HG03103 (cell line): ENCODE data around the gene GFER.

Source experiments
- ATAC-seq: cut with Tn5 transposase; IDR thresholded peaks from one replicate; pipeline ENCODE4 v1.9.1; 2021; ENCODE audit warnings: low read depth; ENCODE audit not compliant: unreplicated experiment

GFER gene

DNA sequence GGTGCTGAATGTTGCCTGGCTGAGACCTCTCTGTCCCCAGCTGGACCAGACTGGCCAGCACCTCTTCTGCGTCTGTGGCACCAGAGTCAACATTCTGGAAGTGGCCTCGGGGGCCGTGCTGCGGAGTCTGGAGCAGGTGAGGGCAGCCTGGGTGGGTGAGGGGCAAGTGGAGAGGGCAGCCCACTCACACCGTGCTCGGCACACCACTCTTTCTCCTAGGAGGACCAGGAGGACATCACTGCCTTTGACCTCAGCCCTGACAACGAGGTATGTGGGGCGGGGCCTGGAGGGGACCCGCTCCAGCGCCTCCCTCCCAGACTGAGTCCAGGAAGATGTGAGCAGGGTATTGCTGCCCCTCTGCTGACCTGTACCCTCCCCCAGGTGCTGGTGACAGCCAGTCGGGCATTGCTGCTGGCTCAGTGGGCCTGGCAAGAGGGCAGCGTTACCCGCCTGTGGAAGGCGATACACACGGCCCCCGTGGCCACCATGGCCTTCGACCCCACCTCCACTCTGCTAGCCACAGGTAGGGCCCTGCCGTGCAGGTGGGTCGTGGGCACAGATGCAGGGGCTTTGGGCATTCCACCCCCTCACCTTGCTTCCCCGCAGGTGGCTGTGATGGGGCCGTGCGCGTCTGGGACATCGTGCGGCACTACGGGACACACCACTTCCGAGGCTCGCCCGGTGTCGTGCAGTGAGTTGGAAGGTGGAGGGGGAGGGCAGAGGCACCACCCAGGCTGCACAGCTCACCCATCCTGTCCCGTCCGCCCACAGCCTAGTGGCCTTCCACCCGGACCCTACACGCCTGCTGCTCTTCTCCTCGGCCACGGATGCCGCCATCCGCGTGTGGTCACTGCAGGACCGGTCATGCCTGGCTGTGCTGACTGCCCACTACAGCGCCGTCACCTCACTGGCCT is 9.6 kb upstream of the GFER start:
- ATAC-seq, result no peak

DNA sequence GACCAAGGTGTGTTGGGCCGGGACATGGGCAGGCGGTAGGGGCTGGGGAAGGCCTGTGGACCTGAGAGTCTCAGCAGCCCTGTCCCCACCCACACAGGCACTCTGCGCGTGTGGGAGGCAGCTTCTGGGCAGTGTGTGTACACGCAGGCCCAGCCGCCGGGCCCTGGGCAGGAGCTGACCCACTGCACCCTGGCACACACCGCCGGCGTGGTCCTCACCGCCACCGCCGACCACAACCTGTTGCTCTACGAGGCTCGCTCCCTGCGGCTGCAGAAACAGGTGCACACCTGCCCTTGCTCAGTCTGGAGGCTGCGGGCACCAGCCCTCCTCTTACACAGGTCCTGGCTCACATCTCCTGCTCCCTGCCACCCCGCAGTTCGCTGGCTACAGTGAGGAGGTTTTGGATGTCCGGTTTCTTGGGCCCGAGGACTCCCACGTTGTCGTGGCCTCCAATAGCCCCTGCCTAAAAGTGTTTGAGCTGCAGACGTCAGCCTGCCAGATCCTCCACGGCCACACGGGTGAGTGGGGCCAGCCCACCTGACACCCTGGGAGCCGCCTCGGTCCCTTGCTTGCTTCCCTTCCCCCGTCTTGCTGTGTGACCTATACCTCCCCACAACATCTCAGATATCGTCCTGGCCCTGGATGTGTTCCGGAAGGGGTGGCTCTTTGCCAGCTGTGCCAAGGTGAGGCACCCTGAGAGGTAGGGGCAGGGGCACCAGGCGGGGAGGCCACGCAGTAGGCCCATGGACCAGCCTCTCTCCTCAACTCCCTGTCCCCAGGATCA is 8.4 kb upstream of the GFER start:
- no peak for ATAC-seq

DNA sequence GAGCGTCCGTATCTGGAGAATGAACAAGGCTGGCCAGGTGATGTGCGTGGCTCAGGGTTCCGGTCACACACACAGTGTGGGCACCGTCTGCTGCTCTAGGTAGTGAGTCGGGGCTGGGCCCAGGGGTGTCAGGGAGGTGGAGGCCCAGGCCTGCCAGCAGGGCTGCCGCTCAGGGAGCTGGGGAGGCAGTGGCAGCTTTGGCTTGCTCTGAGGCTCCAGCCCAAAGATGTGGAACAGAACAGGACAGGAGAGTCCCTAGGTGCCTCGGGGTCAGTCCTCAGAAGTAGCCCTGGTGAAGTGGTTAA is 7.8 kb upstream of the GFER start:
- no peak for ATAC-seq

DNA sequence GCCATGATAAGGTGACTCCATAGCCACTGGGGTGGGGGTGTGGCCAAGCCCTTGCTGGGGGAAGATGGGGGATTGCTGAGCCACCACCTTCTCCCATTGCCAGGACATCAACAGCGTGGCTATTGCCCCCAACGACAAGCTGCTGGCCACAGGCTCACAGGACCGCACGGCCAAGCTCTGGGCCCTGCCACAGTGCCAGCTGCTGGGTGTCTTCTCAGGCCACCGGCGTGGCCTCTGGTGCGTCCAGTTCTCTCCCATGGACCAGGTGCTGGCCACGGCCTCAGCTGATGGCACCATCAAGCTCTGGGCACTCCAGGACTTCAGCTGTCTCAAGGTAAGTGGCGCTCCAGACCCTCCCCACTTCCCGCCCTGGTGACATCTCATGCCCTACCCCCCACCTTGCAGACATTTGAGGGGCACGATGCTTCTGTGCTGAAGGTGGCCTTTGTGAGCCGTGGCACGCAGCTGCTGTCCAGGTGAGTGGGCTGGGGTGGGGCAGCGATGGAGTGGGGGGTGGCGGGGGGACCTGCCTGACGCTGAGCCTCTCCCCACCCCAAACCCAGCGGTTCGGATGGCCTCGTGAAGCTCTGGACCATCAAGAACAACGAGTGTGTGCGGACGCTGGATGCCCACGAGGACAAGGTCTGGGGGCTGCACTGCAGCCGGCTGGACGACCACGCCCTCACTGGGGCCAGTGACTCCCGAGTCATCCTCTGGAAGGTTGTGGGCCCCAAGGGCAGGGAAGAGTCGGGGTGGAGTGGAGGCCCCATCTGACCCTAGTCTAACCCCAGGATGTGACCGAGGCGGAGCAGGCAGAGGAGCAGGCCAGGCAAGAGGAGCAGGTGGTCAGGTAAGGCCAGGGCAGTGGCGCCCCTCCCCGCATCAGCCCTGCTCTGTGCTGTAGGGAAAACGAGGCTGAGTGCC is 6.8 kb upstream of the GFER start:
- no peak for ATAC-seq

DNA sequence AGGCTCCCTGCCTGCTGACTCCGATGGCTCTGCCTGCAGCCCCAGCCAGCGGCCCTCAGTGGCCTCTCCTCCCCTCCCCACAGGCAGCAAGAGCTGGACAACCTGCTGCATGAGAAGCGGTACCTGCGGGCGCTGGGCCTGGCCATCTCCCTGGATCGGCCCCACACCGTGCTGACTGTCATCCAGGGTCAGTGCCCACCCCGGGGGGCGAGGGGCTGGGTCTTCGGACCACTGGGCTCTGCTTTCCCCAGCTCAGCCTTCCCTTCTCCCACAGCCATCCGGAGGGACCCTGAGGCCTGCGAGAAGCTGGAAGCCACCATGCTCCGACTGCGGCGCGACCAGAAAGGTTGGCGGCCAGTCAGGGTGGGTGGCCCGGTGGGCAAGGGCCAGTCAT is 6.1 kb upstream of the GFER start:
- no peak for ATAC-seq

DNA sequence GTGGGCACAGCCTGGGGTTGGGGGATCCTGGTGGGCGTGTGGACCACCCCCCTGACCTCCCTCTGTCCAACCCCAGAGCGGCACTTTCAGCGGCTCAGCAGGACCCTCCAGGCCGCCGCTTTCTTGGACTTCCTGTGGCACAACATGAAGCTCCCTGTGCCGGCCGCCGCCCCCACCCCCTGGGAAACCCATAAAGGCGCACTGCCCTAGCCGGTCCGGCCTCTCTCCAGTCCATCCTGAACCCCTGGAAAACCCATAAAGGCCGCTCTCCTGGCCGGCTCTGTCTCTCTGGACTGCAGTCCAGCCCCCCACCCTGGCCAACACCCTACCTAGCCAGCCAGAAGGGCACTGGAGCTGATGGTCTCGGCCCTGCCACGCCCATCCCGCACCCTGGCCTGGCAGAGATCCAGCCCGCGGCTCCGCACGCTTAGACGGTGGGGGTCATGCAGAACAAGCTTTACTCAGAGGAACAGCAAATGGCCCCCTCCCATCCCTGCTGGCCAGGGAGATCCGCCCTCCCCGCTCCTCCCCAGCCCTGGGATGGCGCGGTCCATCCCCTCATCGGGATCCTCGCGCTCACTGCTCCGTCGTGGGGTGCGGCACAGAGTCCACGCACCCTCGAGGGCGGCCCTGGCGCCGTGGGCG is 5.4 kb upstream of the GFER start:
- no peak for ATAC-seq

DNA sequence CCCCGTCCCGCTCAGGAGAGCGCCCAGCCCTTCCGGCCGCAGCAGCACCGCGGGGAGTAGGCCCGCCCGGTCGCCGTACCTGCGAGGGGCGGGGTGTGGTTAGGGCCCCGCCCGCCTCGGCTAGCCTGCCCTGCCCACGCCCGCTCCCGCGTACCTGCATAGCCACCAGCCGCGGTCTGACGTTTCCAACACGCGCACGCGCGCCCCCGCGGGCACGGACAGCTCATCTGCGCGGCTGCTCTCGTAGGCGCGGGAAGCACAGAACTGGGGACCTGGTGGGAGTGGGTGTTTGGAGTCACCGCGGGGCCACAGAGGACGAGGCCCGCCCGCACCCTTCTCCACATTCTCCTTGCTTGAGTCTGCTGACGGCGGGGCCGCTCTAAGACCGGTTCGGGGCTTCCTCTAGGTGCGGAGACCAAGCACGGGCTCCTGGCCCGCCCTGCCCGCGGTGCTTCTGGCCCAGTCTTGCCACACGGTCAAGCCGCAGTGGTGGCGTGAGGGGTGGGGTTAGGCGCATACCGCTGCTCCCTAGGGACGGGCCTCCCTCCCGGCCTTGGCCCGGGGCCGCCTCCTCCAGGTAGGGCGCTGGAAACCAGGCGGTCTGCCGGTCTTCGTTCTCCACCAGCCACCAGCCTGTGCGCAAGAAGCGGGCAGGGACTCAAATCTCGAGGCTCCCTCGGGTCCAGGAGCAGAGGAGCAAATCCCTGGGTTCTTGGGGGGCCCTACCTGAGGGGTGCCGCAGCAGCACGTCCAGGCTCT is 4.5 kb upstream of the GFER start:
- no peak for ATAC-seq

DNA sequence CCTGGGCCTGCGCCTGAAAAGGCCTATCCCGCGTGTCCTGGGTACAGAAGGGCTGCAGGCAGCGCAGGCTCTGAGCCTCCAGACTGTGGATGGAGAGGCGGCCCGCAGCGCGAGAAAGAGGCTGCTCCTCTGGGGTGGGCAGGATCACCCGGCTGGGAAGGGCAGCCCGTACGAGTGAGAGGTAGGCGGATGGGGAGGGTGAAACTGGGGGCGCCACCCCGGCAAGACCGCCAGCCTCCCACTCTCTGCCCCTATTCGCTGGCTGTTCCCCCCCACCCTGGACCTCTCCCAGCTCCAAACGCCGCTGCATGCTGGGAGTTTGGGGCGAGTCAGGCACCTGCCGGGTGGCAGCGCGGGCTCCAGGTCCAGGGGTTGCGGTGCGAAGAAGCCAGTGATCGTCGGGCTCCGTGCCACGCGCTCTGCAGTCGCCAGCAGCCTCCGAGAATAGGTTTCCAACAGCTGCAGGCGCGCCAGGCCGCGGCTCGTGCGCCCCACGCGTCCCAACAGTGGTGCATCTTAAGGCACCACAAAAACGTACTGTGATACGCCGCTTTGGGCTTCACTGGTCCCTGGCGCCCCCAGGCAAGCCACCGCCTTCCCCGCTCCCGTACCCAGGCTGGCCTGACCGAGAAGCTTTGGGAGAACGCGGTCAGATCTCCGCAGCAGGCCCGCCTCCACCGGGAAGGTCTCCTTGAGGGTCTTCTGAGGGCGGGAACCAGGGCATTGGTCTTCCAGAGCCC is 3.8 kb upstream of the GFER start:
- ATAC-seq, result no peak

DNA sequence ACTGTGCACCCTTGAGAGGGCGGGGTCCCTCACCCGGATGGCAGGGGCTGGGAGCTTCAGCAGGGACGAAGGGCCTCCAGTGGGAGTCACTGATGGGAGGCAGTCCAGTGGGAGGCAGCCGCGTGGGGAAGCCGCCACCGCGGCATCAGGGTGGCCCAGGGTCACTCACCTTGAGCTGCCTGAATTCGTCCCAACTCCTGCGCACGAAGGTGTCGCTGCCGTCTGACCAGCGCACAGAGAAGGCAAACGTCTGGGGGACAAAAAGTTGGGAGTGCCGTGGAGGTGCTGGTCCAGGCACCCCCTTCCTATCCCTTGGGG is 3.3 kb upstream of the GFER start:
- no peak for ATAC-seq

DNA sequence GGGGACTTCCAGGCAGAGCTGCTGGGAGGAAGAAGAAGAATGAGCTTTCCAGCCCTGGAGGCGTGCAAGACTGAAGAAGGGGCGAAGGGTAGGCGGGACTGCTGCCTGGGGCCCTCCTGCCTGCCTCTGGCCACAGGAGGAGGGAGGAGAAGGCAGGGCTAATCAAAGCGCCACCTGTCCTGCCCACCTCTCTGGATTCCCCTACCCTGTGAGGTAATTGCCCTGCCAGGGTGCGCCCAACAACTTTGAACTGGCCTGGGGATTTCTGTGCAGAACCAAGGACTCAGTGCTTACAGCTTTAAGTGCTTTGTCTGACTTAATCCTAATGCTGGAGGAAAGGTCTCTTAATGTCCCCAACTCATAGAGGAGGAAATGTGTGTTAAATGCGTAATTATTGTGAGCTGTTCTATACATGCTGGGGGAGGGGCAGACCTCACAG is 2.6 kb upstream of the GFER start, which contains the start of gene NOXO1:
Gene NOXO1 (minus strand): TSS at position 72 of the 439 bp plus-strand sequence. CDS start 290 bp downstream, outside the sequence.
- ATAC-seq, result no peak

DNA sequence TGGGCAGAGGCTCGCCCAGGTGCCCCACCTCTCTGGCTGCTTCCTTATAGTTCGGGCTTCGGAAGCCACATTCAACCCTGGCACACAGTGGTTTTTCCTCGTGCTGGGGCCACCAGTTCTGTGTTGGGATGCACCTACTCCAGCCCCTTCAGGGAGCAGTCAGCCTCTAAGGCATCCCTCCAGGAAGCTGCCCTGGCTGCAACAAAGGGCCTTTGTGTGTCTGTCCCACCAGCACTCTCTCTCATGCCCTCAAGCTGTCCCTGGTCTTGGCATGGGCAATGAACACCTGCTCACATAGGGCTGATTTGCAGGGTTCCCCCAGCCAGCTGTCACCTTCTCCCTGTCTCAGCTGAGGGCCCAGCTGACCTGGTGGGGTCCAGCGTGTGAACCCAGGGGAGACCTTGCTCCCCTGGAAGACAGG is 2.0 kb upstream of the GFER start:
- ATAC-seq, result no peak

DNA sequence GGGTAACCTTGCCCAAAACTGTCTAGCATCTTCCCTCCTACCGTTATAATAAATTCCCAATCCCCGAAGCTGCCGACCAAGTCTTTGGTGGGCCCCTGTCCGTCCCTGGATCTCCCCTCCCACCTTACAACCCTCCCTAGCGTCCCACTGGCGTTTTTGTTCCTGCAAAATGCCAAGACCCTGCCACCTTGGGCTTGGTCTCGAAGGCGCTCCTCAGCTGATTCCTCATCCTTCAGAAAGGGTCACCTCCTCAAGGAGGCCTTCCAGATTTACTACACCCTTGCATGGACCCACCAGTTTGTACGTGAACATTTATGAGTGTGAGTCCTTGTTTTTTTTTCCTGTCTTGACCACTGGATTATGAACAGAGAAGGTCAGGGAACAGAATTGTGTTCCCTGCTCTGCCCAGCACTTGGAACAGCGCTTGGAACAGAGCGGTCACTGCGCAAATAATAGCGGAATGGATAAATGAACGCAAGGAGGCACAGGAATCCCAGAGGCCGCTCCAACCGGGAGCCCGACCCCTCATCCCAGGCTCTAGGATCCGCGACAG is 926 bp upstream of the GFER start:
- no peak for ATAC-seq

DNA sequence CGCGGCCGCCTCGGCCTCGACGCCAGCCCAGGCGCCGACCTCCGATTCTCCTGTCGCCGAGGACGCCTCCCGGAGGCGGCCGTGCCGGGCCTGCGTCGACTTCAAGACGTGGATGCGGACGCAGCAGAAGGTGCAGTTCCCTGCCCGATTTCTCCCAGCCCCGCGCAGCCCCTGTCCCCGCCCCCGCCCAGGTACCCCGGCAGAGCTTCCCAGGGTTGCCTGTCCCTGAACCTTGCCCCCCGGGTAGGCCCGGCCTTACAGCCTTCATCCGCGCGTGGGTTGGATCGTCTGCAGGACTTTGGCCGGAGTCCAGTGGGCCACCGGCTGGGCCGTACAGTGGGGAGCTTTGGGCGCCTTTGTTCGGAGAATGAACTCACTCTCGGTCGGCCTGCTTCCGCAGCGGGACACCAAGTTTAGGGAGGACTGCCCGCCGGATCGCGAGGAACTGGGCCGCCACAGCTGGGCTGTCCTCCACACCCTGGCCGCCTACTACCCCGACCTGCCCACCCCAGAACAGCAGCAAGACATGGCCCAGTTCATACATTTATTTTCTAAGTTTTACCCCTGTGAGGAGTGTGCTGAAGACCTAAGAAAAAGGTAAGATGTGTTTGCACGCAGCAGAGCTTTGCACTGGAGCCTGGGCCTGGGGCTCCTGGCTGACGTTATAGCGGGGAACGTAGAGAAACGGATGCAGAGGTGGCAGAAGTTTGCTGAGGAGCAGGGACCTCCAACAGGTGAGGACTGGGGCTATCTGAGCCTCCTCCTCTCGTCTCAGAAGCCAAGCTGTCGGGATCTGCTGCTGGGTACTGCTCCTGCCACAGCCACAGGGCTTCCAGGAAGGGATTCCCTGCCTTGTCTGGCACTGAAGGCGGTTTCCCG is 593 bp downstream of the GFER start:
- no peak for ATAC-seq

DNA sequence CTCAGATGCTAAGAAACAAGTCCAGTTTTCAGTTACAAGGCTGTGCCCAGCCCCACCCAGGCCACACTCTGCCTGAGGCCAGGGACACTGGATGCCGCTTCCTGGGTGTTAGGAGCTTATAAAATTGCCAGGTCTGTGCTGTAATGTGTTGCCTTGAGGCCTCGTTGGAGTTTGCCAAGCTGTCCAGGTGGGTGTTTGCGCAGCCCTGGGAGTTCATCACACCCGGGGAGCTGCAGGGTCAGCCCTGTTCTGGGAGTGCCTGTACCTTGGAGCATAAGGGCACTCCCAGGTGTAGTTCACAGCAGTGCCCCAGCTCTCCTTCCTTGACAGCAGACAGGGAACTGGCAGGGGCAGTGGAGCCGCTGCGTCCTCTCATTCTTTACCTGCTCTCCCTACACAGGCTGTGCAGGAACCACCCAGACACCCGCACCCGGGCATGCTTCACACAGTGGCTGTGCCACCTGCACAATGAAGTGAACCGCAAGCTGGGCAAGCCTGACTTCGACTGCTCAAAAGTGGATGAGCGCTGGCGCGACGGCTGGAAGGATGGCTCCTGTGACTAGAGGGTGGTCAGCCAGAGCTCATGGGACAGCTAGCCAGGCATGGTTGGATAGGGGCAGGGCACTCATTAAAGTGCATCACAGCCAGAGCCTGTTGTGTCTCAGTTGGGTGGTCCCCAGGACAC is 1.6 kb downstream of the GFER start:
- ATAC-seq, result no peak

DNA sequence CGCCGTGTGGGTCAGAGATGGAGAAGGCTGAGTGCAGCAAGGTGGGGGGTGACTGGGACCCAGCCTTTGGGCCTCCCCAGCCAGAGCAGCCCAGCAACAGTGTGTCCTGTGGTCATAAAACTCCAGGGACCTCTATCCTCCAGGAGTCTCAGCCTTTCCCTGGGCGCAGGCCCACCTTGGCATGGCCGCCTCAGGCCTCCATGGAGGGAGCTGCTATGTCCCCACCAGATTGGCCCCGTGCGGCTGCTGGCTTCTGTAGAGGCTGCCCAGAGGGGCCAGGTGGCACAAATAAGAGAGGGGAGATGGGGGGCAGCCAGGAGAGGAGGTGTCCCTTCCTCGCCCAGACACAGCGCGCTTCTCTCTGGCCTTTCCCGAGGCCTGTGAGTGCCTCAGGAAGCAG is 3.2 kb downstream of the GFER start:
- no peak for ATAC-seq

DNA sequence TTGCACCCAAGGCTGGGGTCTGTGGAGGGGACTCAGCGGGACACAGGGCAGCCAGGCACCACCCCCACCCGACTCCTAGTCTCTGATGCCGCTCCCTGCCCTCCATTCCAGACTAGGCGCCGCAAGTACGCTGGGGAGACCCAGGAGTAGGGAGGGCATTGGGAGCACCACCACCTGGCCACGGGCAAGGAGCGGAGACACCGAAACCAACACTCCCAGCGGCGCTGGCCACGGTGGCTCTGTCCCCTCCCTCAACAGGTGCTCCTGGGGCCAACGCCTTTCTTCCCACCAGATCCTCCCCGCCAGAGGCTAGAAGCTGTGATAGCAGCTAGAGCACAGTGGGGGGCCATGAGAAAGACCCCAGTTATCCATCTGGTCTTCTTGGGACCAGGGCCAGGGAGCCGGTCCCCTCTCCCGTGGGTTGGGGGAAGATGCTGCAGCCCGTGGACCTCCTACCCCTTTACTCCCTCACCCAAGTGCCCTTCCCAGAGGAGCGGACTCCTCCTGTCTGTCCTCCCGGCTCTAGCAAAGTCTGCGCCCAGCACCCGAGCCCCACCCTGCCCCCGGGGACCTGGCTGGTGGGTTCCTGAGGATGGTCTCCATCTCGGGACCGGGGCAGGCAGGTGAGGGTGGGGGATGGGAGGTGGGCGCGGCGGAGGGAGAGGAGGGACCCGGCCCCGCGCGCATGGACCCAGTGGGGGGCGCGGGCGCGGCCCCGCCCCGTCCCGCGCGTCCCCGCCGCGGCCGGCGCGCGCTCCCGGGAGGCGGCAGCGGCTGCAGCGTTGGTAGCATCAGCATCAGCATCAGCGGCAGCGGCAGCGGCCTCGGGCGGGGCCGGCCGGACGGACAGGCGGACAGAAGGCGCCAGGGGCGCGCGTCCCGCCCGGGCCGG is 5.5 kb downstream of the GFER start, which contains the start of gene SYNGR3:
Gene SYNGR3 (plus strand): TSS at position 762 of the 892 bp plus-strand sequence. CDS start 133 bp downstream, outside the sequence.
- ATAC-seq, result no peak
